Gastrocnemius medialis (tissue), 4 donors: ENCODE measurements around the gene OPRL1. TPM values are rescaled to one million over a fixed set of nuclear protein-coding genes. Genes with fewer than 3 reads are reported as not detected.
"Not testable (repeated sequence)": the region's sequence is repeated elsewhere in the genome, so short reads cannot be mapped to it uniquely, and the experiment has no call there.

Source experiments
- ATAC-seq, 2 donors: fragments of 150-250 bp; one replicate each; pipeline ENCODE4 v1.9.1; 2016
- DNase-seq, 2 donors: peaks; one replicate each; pipeline ENCODE4 v3.0.0-alpha.2; 2019
- H3K27ac ChIP-seq, 4 donors: fragments of 200-600 bp; sonication (generic); 1 replicate in 1 of 4; 2 replicates in 3 of 4; pipeline ENCODE4 v1.5.1; 2016 to 2018; ENCODE audit warnings: mild to moderate bottlenecking in 2 of 4, moderate library complexity in 1 of 4
- H3K27me3 ChIP-seq, 3 donors: fragments of 200-600 bp; sonication (generic) in 2 of 3; 1 replicate in 1 of 3; 2 replicates in 2 of 3; pipeline versions ENCODE4 v1.5.1 to v1.6.0; 2016 to 2019; ENCODE audit warnings: mild to moderate bottlenecking in 1 of 3, moderate library complexity in 1 of 3
- H3K36me3 ChIP-seq, 2 donors: fragments of 200-600 bp; sonication (generic) in 1 of 2; one replicate each; pipeline ENCODE4 v1.5.1; 2017 to 2018
- H3K4me1 ChIP-seq, 2 donors: fragments of 200-600 bp; sonication (generic) in 1 of 2; one replicate each; pipeline ENCODE4 v1.5.1; 2016 to 2017; ENCODE audit warnings: mild to moderate bottlenecking in 2 of 2
- H3K4me3 ChIP-seq, 4 donors: fragments of 200-600 bp; sonication (generic) in 3 of 4; 1 replicate in 1 of 4; 2 replicates in 3 of 4; pipeline ENCODE4 v1.5.1; 2016 to 2019; ENCODE audit warnings: mild to moderate bottlenecking in 2 of 4
- H3K9me3 ChIP-seq, 3 donors: fragments of 200-600 bp; sonication (generic) in 2 of 3; 1 replicate in 1 of 3; 2 replicates in 2 of 3; pipeline ENCODE4 v1.5.1; 2016 to 2019
- CTCF ChIP-seq, 5 experiments: fragments of 450-650 bp in 3 of 5; fragments of 200-600 bp in 2 of 5; sonication (generic) in 2 of 5; IDR thresholded peaks in 4 of 5; conservative IDR thresholded peaks in 1 of 5; 1 replicate in 4 of 5; 2 replicates in 1 of 5; pipeline ENCODE4 v1.5.1; 2016 to 2019; ENCODE audit warnings: antibody characterized with exemption in 5 of 5, mild to moderate bottlenecking in 3 of 5, moderate library complexity in 3 of 5
- POLR2A ChIP-seq, 2 donors: fragments of 450-650 bp; IDR thresholded peaks; one replicate each; pipeline ENCODE4 v1.6.1; 2017; ENCODE audit warnings: antibody characterized with exemption in 2 of 2, mild to moderate bottlenecking in 2 of 2, moderate library complexity in 2 of 2
- in situ Hi-C, 4 donors: fragments of 200-750 bp; cut with MboI; loops; one replicate each; pipeline versions ENCODE4 v1.15.0 to v1.8.0; 2017; ENCODE audit warnings: low sequenced_read_pairs in 4 of 4
- intact Hi-C: fragments of 100-400 bp; cut with DNase I; formaldehyde crosslinking; loops from one replicate; pipeline ENCODE4 v1.15.1; 2023; ENCODE audit warnings: low total_unique reads
- total RNA-seq, 4 donors: library from RNA; depleted of rRNA; stranded (reverse); fragments of >200 nt; gene quantifications; one replicate each; pipeline versions ENCODE4 v1.1.0 to v1.2.3, GENCODE V29; 2016

The OPRL1 gene
- total RNA-seq, 4 donors from 2014 or later, result 0.10 to 0.68 (median 0.15) TPM

GRCh38 chr20:64086801-64087200, 6.9 kb downstream of the OPRL1 start:
- H3K9me3 ChIP-seq, result no peaks in the 10 kb centered on the region
- in situ Hi-C loops, result no loop called here
- TF ChIP-seq POLR2A (IDR thresholded peaks at IDR 0.05), result no peak
- no peak for TF ChIP-seq CTCF (IDR thresholded peaks at IDR 0.05 in 4 of 5, conservative IDR thresholded peaks at IDR 0.05 in 1 of 5)
- H3K4me3 ChIP-seq, result no peak overlapping the region
- peaks cover 3 to 4% of the 10 kb centered on the region in 2 donors for H3K4me1 ChIP-seq
- no peaks in the 10 kb centered on the region for H3K36me3 ChIP-seq
- peaks cover 23 to 39% (median 31%) of the 10 kb centered on the region in 3 donors for H3K27me3 ChIP-seq
- DNase-seq, result no peak
- H3K27ac ChIP-seq, result no peak overlapping the region
- intact Hi-C loops, result no loop called here
- no peak for ATAC-seq

GRCh38 chr20:64087226-64087825, 7.4 kb downstream of the OPRL1 start:
- H3K27me3 ChIP-seq, result peaks cover 23 to 39% (median 31%) of the 10 kb centered on the region in 3 donors
- DNase-seq, ATAC-seq, H3K4me1 ChIP-seq, H3K27ac ChIP-seq, H3K9me3 ChIP-seq, intact Hi-C loops, H3K36me3 ChIP-seq, H3K4me3 ChIP-seq, in situ Hi-C loops: not testable (repeated sequence)

GRCh38 chr20:64088586-64088985, 8.7 kb downstream of the OPRL1 start:
- H3K4me3 ChIP-seq, H3K9me3 ChIP-seq, in situ Hi-C loops, ATAC-seq, intact Hi-C loops, H3K36me3 ChIP-seq, H3K4me1 ChIP-seq, DNase-seq, H3K27ac ChIP-seq: not testable (repeated sequence)
- peaks cover 23 to 35% (median 26%) of the 10 kb centered on the region in 3 donors for H3K27me3 ChIP-seq

- H3K27me3 ChIP-seq, result peaks cover 12 to 21% (median 14%) of the 10 kb centered on the region in 3 donors
- ATAC-seq, result no peak
- no peaks in the 10 kb centered on the region for H3K36me3 ChIP-seq
- no peaks in the 10 kb centered on the region for H3K4me1 ChIP-seq
- H3K9me3 ChIP-seq, result no peaks in the 10 kb centered on the region
- in situ Hi-C loops, result no loop called here
- H3K27ac ChIP-seq, result no peak overlapping the region
- no peak overlapping the region for H3K4me3 ChIP-seq
- DNase-seq, result no peak
- intact Hi-C loops, result loop anchor here (10.0 kb wide), 1 partner anchor 1105 kb away; no protein-coding TSS in a partner anchor
- no peak for TF ChIP-seq POLR2A (IDR thresholded peaks at IDR 0.05)
- TF ChIP-seq CTCF (IDR thresholded peaks at IDR 0.05 in 4 of 5, conservative IDR thresholded peaks at IDR 0.05 in 1 of 5), result no peak
Observed at GRCh38 chr20:64090165-64090564, 10.3 kb downstream of the OPRL1 start.

- no peaks in the 10 kb centered on the region for H3K36me3 ChIP-seq
- H3K9me3 ChIP-seq, result no peaks in the 10 kb centered on the region
- no peaks in the 10 kb centered on the region for H3K4me1 ChIP-seq
- ATAC-seq, result no peak
- no peak overlapping the region for H3K4me3 ChIP-seq
- peaks cover under 1 to 9% (median 4%) of the 10 kb centered on the region in 3 donors for H3K27me3 ChIP-seq
- no peak for DNase-seq
- intact Hi-C loops, result loop anchor here (10.0 kb wide), 1 partner anchor 1107 kb away; no protein-coding TSS in a partner anchor
- TF ChIP-seq CTCF (IDR thresholded peaks at IDR 0.05 in 4 of 5, conservative IDR thresholded peaks at IDR 0.05 in 1 of 5) (no peak), POLR2A (IDR thresholded peaks at IDR 0.05) (no peak)
- H3K27ac ChIP-seq, result no peak overlapping the region
- in situ Hi-C loops, result no loop called here
Observed at GRCh38 chr20:64091340-64091739, 11.5 kb downstream of the OPRL1 start.
